Measurements from ENCODE around the gene TICAM1. TPM values are rescaled to one million over a fixed set of nuclear protein-coding genes. Genes with fewer than 3 reads are reported as not detected.
"Not testable (repeated sequence)": the region's sequence is repeated elsewhere in the genome, so short reads cannot be mapped to it uniquely, and the experiment has no call there.

Gene TICAM1
- polyA plus RNA-seq, 1 donor: 6.4 TPM

- no peak for DNase-seq
Observed at GRCh38 chr19:4844348-4845179, 13.1 kb upstream of the TICAM1 start.

- no peak for DNase-seq
Observed at GRCh38 chr19:4843647-4843965, 12.1 kb upstream of the TICAM1 start.

DNA sequence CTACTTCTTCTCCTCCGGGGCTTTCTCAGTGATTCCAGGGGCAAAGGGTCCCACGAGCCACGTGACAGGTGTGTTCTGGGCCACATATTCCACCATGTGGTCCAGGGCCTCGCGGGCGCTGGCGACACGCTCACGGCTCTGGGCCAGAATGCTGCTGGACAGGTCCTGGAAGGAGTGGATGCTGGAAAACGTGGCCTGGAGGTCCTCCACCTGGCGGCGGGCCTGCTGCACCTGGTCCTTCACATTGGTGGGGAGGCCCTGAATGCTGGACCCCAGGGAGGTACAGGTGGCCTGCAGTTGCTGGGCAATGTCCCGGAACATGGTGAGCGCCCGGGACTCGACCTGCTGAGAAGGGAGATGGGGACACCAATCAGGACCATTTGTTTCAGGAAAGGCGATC is 7.7 kb upstream of the TICAM1 start:
- DNase-seq: no peak

GRCh38 chr19:4832776-4833175 is 1.3 kb upstream of the TICAM1 start:
- DNase-seq: no peak

DNA sequence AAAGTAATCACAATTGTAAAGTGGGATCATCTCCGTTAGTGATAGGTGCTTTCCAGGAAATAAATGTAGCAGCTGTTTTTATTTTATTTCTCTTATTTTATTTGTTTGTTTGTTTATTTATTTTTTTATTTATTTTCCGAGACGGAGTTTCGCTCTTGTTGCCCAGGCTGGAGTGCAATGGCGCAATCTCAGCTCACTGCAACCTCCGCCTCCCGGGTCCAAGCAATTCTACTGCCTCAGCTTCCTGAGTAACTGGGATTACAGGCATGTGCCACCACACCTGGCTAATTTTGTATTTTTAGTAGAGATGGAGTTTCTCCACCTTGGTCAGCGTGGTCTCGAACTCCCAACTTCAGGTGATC is 448 bp upstream of the TICAM1 start:
- not testable (repeated sequence) for DNase-seq

GRCh38 chr19:4830768-4831265 is 695 bp downstream of the TICAM1 start:
- no peak for DNase-seq

DNA sequence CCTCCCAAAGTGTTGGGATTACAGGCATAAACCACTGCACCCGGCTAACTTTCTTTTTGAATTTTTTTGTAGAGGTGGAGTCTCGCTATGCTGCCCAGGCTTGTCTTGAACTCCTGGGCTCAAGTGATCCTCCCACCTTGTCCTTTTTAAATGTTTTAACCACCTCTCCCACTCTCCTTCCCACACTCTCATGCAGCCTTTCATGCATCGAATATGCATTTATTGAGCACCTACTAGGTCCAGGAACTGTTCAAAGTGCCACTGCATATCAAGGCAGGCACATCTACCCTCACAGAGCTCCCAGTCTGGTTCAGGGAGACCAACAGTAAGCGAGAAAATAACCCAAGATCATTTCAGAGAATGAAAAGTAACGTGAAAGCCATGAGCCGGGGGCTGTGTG is 1.2 kb downstream of the TICAM1 start:
- DNase-seq: no peak

DNA sequence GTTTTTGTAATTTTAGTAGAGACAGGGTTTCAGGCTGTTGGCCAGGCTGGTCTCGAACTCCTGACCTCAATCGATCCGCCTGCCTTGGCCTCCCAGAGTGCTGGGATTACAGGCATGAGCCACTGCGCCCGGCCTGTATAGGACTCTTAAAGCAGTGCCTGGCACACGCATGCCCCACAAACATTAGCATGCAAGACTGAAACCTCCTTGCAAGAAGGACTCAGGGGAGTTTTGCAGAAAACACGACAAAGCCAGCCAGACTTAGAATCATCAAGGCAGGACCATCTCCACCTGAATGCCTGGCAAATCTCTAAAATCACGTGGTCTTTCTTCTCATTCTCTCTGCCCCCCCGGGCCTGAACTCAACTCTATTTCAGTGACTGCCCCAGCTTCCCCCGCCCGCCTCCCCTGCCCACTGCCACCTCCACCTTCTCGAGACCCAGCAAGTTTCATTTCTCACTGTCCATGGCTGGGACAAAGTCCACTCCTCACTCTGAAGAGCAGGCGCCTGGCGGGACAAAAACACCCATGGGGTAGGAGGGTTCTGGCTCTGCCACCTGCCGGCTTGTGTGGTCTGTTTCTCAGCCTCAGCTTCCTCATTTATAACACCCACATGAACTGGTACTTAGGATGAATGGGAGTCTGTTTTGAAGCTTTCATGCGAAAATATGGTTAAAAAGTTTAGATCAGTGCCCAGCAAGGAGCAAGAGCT is 2.4 kb downstream of the TICAM1 start:
- DNase-seq: no peak

DNA sequence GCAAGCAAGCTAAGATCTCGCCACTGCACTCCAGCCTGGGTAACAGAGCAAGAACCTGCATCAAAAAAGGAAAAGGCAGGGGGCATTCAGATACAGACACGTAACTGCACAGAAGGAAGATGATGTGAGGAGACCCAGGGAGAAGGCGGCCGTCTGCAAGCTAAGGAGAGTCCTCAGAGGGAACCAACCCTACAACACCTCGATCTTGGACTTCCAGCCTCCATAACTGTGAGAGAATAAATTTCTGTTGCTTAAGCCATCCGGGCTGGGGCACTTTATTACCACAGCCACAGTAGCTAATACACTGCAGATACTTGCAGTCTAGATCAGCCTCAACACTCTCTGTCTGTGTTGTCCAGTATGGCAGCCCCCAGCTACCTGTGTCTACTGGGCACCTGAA is 7.9 kb downstream of the TICAM1 start:
- DNase-seq: no peak

DNA sequence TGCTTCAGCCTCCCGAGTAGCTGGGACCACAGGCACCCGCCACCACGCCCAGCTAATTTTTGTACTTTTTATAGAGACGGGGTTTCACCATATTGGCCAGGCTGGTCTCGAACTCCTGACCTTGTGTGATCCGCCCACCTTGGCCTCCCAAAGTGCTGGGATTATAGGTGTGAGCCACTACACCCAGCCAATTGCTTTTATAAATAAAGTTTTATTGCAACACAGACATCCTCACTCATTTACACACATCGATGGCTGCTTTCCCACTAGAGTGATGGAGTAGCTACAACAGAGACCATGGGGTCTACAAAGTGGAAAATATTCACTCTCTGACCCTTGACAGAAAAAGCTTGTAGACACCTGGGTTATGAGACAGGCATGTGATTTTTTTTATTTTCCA is 9.2 kb downstream of the TICAM1 start:
- DNase-seq: not testable (repeated sequence)

DNA sequence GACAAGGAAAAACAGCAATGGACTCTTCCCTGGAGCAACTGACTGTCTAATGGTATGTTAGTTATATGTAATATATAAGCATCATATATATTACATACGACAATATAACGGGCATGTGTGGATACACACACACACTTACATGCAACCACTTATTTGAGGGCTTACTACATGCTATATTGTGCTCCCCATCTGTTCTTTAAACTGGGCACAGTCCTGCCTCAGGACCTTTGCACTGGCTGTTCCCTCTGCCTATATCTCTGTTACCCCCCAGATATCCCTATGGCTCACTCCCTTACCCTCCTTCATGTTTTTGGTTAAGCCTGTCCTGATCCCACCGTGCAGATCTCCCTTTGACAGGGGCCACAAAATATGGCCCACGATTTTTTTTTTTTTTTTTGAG is 10.2 kb downstream of the TICAM1 start:
- no peak for DNase-seq

DNA sequence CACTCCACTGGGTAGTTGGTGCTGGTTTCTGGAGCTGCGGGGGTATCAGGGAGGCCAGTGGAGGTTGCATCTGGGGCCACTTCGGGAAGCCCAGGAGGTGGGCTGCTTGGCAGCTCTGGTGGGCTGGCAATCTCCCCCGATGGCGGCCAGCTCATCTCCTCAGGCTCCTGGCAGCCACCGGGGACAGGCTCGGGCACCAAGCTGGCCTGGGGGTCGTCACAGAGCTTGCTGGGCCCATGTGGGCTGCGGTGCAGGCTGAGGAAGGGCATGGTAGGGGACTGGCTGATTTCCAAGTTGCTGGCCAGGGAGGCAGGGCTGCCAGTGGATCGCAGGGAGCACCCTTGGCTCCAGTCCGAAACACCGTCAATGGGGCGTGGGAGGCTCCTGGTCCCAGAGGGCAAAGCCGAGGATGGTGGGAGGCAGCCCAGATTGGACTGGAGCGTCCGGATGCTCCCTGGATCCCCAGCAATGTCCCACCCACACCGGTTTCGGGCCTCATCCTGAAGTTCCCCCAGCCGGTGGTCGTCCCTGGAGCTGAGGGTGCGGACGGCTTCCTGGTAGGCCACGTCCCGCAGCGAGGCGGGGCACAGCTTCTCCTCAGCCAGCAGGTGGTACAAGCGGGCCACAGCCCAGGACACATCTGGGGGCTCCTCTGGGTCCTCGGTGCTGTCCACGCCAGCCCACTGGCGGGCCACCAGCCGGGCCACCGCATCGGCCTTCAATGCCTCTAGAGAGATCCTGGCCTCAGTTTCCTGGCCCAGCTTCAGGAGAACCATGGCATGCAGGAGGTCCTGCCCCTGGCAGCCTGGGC is 13.8 kb downstream of the TICAM1 start:
- DNase-seq: no peak

- DNase-seq: no peak
Observed at GRCh38 chr19:4816950-4817278, 14.6 kb downstream of the TICAM1 start.

GRCh38 chr19:4816202-4816949 is 15.1 kb downstream of the TICAM1 start:
- DNase-seq: no peak

DNA sequence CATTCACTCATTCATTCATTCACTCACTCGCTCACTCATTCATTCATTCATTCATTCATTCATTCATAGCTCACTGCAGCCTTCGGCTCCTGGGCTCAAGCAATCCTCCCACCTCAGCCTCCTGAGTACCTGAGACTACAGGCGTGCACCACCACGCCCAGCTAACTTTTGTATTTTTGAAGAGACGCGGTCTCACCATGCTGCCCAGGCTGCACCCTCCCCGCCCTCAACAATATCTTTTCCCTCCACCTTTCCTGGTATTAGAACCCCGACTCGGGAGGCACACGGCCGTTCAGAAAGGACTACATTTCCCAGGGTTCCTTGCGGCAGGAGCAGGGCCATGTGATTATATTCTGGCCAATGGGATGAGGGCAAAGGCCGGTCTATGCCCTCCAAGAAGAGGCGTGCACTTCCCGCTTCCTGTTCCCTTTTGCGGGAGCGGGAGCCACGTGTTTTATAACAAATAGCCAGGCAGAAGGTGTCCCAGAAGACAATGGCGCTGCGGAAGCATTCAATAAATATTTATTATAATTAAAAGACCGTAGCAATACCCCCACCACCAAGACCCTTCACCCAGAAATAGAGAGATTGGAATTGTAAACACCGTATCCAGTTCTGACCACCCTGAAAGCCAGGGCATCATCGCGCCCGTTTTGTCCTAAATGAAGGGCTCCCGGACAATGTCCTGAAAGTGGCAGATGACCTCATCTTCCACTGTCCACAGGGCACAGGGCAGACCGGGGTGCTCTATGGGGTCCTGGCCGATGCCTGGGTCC is 15.9 kb downstream of the TICAM1 start:
- DNase-seq: peak; percentile 89

DNA sequence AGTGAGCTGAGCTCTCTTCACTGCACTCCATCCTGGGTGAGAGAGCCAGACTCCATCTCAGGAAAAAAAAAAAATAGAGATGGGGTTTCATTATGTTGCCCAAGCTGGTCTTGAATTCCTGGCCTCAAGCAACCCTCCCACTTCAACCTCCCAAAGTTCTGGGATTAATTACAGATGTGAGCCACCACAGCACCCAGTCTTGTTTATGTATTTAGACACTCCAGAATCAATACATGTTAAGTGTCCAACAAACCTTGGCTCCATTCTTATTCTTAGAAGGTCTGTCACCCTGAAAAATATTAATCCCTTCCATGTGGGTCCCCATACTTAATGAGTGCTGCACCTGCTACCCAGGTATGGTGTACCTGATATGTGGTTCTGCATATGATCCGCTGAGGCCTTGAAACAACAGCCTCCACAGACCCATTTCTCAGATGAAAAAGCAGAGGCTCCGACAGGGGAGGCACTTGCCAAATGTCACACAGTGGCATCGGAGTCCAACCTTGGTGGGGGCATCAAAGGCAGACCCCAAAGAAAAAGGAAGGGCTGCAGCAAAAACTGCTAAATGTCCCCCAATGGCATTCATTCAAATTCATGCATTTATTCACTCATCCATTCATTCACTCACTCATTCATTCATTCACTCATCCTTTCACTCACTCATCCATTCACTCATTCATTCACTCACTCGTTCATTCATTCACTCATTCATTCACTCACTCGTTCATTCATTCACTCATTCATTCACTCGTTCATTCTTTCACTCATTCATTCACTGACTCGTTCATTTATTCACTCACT is 16.7 kb downstream of the TICAM1 start:
- no peak for DNase-seq

DNA sequence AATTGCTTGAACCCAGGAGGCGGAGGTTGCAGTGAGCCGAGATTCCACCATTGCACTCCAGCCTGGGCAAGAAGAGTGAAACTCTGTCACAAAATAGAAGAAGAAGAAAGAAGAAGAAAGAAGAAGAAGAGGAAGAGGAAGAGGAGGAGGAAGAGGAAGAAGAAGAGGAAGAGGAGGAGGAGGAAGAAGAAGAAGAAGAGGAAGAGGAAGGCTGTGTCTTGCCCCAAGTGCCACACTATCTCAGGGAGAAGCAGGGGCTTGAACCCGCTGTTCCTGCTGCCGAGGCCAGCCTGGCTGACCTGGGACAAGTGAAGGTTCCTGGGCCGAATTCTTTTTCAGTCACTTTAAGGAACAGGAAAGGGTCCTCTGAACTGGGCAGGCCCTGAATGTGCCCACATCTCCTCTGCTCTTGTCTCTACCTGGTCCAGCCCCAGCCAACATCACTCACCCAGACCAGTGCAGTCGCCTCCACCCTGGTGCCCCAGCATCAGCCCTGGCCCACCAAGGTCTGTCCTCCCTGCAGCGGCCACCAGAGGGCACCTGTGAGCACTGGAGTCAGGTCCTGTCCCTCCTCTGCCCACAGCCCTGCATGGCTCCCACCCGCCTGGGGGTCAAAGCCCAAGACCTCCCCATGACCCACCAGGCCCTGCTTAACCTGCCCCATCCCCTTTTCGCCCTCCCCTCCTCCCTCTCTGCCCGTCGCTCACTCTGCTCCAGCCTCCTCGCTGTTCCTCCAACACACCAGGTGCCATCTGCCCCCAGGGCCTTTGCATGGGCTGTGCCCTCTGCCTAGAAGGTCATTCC is 20.0 kb downstream of the TICAM1 start:
- DNase-seq: peak; percentile 44

GRCh38 chr19:4807188-4807587 is 24.3 kb downstream of the TICAM1 start:
- no peak for DNase-seq

DNA sequence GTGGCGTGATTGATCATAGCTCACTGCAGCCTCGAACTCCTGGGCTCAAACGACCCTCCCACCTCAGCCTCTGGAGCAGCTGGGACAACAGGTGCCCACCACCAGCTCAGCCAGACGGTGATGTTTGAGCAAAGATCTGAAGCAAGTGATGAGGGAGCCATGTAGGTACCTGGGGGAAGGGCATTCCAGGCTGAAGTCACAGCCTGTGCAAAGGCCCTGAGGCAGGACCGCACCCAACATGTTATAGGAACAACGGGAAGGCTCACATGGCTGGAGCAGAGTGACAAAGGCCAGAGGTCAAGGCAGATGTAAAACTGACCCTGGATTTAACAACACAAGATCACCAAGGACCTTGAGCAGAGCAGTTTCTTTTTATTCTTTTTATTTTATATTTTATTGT is 25.1 kb downstream of the TICAM1 start:
- no peak for DNase-seq

DNA sequence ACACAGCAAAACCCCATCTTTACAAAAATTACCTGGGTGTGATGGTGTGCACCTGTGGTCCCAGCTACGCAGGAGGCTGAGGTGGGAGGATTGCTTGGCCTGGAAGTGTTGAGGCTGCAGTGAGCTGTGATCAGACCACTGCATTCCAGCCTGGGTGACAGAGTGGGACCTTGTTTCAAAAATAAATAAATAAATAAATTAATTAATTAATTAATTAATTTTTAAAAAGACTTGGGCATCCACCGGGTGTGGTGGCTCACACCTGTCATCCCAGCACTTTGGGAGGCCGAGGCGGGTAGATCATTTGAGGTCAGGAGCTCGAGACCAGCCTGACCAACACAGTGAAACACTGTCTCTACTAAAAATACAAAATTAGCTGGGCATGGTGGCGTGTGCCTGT is 26.4 kb downstream of the TICAM1 start:
- not testable (repeated sequence) for DNase-seq
